HepG2 (cell line): ENCODE measurements around the gene SCRT2. TPM values are rescaled to one million over a fixed set of nuclear protein-coding genes. Genes with fewer than 3 reads are reported as not detected.

Experiments used
- ATF7-NPFF ChIP-seq: sonication (generic); formaldehyde crosslinking; IDR thresholded peaks from 2 replicates; pipeline ENCODE4 v1.8.1; 2023; ENCODE audit warnings: mild to moderate bottlenecking, low read depth, missing genetic modification reagents, moderate library complexity
- DNMT1 ChIP-seq: sonication (generic); formaldehyde crosslinking; IDR thresholded peaks from 2 replicates; pipeline ENCODE4 v1.5.1; 2020; ENCODE audit warnings: mild to moderate bottlenecking, missing genetic modification reagents
- GATAD1 ChIP-seq: IDR thresholded peaks from 2 replicates; pipeline ENCODE4 v1.6.1; 2016; ENCODE audit warnings: missing genetic modification reagents, missing compliant biosample characterization
- HCFC1 ChIP-seq: fragments of 150-350 bp; IDR thresholded peaks from 2 replicates; pipeline ENCODE4 v1.6.1; 2014; ENCODE audit warnings: low read depth, low read length
- KDM2A ChIP-seq: sonication (generic); formaldehyde crosslinking; IDR thresholded peaks from 2 replicates; pipeline ENCODE4 v1.4.0; 2020; ENCODE audit warnings: low read depth, missing genetic modification reagents, borderline replicate concordance
- MTA1 ChIP-seq: sonication (generic); formaldehyde crosslinking; IDR thresholded peaks from 2 replicates; pipeline ENCODE4 v1.4.0; 2020; ENCODE audit warnings: missing genetic modification reagents, mild to moderate bottlenecking, borderline replicate concordance
- PHF8 ChIP-seq: sonication (generic); formaldehyde crosslinking; IDR thresholded peaks from 2 replicates; pipeline ENCODE4 v1.5.0; 2020; ENCODE audit warnings: missing genetic modification reagents
- RBFOX2 ChIP-seq: fragments of 200-400 bp; formaldehyde crosslinking; IDR thresholded peaks from 2 replicates; pipeline ENCODE4 v1.6.1; 2017; ENCODE audit warnings: low read depth, mild to moderate bottlenecking, low read length
- ZC3H13 ChIP-seq: sonication (generic); formaldehyde crosslinking; IDR thresholded peaks from 2 replicates; pipeline ENCODE4 v1.8.1; 2023; ENCODE audit warnings: mild to moderate bottlenecking, missing genetic modification reagents, moderate library complexity
- ZKSCAN1 ChIP-seq: fragments of 150-350 bp; IDR thresholded peaks from 2 replicates; pipeline ENCODE4 v1.6.1; 2014; ENCODE audit warnings: low read length
- ZNF777 ChIP-seq: sonication (generic); formaldehyde crosslinking; IDR thresholded peaks from 2 replicates; pipeline ENCODE4 v1.4.0; 2020; ENCODE audit warnings: missing genetic modification reagents
- ZSCAN21 ChIP-seq: sonication (generic); formaldehyde crosslinking; IDR thresholded peaks from 2 replicates; pipeline ENCODE4 v1.8.0; 2022; ENCODE audit warnings: mild to moderate bottlenecking, missing genetic modification reagents, moderate library complexity, borderline replicate concordance
- ZSCAN25 ChIP-seq: sonication (generic); formaldehyde crosslinking; IDR thresholded peaks from 2 replicates; pipeline ENCODE4 v1.8.0; 2022; ENCODE audit warnings: mild to moderate bottlenecking, missing genetic modification reagents
- polyA plus RNA-seq, 8 experiments: library from polyadenylated mRNA; depleted of rRNA in 3 of 8; stranded (reverse) in 7 of 8; unstranded in 1 of 8; fragments of >200 nt; fragmentation: Illumina TruSeq in 4 of 8; extraction: Trizol in 4 of 8; gene quantifications; 2 replicates each; pipeline versions ENCODE4 v1.2.1 to v1.2.3, GENCODE V29; 2011 to 2016; ENCODE audit warnings: low read depth in 4 of 8, missing spikeins in 1 of 8, mixed read lengths in 1 of 8; ENCODE audit not compliant: insufficient read depth in 1 of 8
- total RNA-seq, 5 experiments: library from RNA; depleted of rRNA; stranded (reverse); fragments of >200 nt; fragmentation: Illumina TruSeq; extraction: Trizol; gene quantifications; 2 replicates each; pipeline ENCODE4 v1.2.3, GENCODE V29; 2016; ENCODE audit warnings: low read depth in 1 of 5
- TF ChIP-seq, protein P1 (sequence below): sonication (generic); formaldehyde crosslinking; IDR thresholded peaks from 2 replicates; pipeline ENCODE4 v1.4.0; 2020; ENCODE audit warnings: mild to moderate bottlenecking, missing genetic modification reagents
- TF ChIP-seq, protein P2 (sequence below): sonication (generic); formaldehyde crosslinking; IDR thresholded peaks from 2 replicates; pipeline ENCODE4 v1.5.0; 2020; ENCODE audit warnings: mild to moderate bottlenecking, missing genetic modification reagents, borderline replicate concordance
- TF ChIP-seq, protein P3 (sequence below): sonication (generic); formaldehyde crosslinking; IDR thresholded peaks from 2 replicates; pipeline ENCODE4 v1.4.0; 2020; ENCODE audit warnings: missing genetic modification reagents
- TF ChIP-seq, protein P4 (sequence below): sonication (generic); formaldehyde crosslinking; IDR thresholded peaks from 2 replicates; pipeline ENCODE4 v1.4.0; 2020; ENCODE audit warnings: missing genetic modification reagents
- TF ChIP-seq, protein P5 (sequence below): sonication (generic); formaldehyde crosslinking; conservative IDR thresholded peaks from 2 replicates; pipeline ENCODE4 v1.8.0; 2022; ENCODE audit warnings: mild to moderate bottlenecking, moderate library complexity, missing genetic modification reagents

SCRT2 gene
- total and polyA plus RNA-seq, 2 of the 13 experiments (the other 11 are each of a cell fraction or from before 2014, with no cell fraction given), result not detected

DNA sequence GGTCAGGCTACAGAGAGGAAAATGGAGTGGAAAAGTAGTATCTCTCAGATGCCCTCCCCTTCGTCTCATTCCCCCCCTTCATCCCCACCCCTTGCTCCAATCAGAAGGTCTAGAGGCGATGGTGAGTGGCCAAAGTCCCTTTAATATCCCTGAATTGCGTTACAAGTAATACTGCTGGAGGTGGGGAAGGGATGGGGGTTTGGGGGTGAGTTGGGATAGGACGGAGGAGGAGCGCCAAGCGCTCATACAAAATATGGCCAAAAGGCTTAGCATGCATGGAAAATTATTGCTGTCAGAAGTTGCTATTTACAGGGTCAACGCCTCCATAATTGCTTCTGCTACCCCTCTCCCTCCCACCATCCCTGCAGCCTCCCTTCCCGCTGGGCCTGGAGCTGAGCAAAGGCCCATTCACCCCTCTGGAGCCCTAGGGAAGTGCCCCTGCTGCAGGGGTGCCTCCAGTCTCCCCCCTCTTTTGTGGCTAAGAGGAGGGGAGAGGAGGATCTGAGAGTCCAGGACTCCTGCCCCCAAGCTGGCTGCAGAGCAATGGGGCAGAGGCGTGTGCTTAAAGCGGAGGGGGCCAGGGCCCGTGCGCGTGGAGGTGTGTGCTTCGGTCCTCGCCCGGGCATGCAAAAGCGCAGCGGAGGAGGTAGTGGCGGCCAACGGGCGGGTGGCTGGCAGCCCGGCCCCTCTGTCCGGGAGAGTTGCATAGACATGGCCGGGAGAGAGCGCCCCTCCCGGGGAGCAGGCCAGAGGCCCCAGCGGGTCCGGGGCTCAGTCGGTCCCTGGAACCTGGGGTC, 13.9 kb downstream of the SCRT2 start (continued):
- TF ChIP-seq, protein P1, sequence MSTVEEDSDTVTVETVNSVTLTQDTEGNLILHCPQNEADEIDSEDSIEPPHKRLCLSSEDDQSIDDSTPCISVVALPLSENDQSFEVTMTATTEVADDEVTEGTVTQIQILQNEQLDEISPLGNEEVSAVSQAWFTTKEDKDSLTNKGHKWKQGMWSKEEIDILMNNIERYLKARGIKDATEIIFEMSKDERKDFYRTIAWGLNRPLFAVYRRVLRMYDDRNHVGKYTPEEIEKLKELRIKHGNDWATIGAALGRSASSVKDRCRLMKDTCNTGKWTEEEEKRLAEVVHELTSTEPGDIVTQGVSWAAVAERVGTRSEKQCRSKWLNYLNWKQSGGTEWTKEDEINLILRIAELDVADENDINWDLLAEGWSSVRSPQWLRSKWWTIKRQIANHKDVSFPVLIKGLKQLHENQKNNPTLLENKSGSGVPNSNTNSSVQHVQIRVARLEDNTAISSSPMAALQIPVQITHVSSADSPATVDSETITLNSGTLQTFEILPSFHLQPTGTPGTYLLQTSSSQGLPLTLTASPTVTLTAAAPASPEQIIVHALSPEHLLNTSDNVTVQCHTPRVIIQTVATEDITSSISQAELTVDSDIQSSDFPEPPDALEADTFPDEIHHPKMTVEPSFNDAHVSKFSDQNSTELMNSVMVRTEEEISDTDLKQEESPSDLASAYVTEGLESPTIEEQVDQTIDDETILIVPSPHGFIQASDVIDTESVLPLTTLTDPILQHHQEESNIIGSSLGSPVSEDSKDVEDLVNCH (CRISPR knock-in tag), result no peak
- peak; percentile 22; the same call in 1 of the 2 replicates for TF ChIP-seq MTA1 (CRISPR knock-in tag)
- peak; percentile 41; the same call in 1 of the 2 replicates for TF ChIP-seq RBFOX2
- TF ChIP-seq HCFC1, result no peak
- no peak for TF ChIP-seq ZSCAN21 (CRISPR knock-in tag)
- TF ChIP-seq, protein P2, sequence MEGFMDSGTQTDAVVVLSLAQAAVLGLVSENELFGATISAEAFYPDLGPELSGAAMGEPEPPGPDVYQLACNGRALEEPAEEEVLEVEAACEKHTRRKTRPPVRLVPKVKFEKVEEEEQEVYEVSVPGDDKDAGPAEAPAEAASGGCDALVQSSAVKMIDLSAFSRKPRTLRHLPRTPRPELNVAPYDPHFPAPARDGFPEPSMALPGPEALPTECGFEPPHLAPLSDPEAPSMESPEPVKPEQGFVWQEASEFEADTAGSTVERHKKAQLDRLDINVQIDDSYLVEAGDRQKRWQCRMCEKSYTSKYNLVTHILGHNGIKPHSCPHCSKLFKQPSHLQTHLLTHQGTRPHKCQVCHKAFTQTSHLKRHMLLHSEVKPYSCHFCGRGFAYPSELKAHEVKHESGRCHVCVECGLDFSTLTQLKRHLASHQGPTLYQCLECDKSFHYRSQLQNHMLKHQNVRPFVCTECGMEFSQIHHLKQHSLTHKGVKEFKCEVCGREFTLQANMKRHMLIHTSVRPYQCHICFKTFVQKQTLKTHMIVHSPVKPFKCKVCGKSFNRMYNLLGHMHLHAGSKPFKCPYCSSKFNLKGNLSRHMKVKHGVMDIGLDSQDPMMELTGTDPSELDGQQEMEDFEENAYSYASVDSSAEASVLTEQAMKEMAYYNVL (CRISPR knock-in tag), result 0 out of 2 replicates have a peak, but pooled peaks have one; percentile 30
- TF ChIP-seq, protein P3, sequence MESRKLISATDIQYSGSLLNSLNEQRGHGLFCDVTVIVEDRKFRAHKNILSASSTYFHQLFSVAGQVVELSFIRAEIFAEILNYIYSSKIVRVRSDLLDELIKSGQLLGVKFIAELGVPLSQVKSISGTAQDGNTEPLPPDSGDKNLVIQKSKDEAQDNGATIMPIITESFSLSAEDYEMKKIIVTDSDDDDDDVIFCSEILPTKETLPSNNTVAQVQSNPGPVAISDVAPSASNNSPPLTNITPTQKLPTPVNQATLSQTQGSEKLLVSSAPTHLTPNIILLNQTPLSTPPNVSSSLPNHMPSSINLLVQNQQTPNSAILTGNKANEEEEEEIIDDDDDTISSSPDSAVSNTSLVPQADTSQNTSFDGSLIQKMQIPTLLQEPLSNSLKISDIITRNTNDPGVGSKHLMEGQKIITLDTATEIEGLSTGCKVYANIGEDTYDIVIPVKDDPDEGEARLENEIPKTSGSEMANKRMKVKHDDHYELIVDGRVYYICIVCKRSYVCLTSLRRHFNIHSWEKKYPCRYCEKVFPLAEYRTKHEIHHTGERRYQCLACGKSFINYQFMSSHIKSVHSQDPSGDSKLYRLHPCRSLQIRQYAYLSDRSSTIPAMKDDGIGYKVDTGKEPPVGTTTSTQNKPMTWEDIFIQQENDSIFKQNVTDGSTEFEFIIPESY (CRISPR knock-in tag), result peak; percentile 84
- no peak for TF ChIP-seq ZKSCAN1
- TF ChIP-seq ZNF777, result 0 out of 2 replicates have a peak, but pooled peaks have one; percentile 16
- TF ChIP-seq PHF8 (CRISPR knock-in tag), result peak; percentile 63
- no peak for TF ChIP-seq GATAD1 (CRISPR knock-in tag)
- peak; percentile 73; the same call in 1 of the 2 replicates for TF ChIP-seq ZSCAN25 (CRISPR knock-in tag)
- TF ChIP-seq, protein P4, sequence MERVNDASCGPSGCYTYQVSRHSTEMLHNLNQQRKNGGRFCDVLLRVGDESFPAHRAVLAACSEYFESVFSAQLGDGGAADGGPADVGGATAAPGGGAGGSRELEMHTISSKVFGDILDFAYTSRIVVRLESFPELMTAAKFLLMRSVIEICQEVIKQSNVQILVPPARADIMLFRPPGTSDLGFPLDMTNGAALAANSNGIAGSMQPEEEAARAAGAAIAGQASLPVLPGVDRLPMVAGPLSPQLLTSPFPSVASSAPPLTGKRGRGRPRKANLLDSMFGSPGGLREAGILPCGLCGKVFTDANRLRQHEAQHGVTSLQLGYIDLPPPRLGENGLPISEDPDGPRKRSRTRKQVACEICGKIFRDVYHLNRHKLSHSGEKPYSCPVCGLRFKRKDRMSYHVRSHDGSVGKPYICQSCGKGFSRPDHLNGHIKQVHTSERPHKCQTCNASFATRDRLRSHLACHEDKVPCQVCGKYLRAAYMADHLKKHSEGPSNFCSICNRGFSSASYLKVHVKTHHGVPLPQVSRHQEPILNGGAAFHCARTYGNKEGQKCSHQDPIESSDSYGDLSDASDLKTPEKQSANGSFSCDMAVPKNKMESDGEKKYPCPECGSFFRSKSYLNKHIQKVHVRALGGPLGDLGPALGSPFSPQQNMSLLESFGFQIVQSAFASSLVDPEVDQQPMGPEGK, result peak; percentile 55; the same call in 1 of the 2 replicates
- TF ChIP-seq DNMT1 (CRISPR knock-in tag), result 0 out of 2 replicates have a peak, but pooled peaks have one; percentile 64
- 0 out of 2 replicates have a peak, but pooled peaks have one; percentile 35 for TF ChIP-seq KDM2A (CRISPR knock-in tag)
- TF ChIP-seq, protein P5, sequence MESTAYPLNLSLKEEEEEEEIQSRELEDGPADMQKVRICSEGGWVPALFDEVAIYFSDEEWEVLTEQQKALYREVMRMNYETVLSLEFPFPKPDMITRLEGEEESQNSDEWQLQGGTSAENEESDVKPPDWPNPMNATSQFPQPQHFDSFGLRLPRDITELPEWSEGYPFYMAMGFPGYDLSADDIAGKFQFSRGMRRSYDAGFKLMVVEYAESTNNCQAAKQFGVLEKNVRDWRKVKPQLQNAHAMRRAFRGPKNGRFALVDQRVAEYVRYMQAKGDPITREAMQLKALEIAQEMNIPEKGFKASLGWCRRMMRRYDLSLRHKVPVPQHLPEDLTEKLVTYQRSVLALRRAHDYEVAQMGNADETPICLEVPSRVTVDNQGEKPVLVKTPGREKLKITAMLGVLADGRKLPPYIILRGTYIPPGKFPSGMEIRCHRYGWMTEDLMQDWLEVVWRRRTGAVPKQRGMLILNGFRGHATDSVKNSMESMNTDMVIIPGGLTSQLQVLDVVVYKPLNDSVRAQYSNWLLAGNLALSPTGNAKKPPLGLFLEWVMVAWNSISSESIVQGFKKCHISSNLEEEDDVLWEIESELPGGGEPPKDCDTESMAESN (CRISPR knock-in tag), result 0 out of 2 replicates have a peak, but pooled peaks have one; percentile 45
- TF ChIP-seq ATF7-NPFF, result 0 out of 2 replicates have a peak, but pooled peaks have one; percentile 50
- TF ChIP-seq ZC3H13 (CRISPR knock-in tag), result no peak
